ENCODE data around the gene COMMD3.

GRCh38 chr10:22368981-22369380 lies 52.8 kb downstream of the COMMD3 start:
- TF ChIP-seq CTCF (IDR thresholded peaks at IDR 0.05) (no peak), POLR2AphosphoS5 (IDR thresholded peaks at IDR 0.05; ENCODE audit: low read depth, low read length) (no peak), SIN3A (IDR thresholded peaks at IDR 0.05; ENCODE audit: borderline replicate concordance, insufficient read depth, low read depth, low read length) (no peak), TCF7L2 (IDR thresholded peaks at IDR 0.05; ENCODE audit: low read depth, low read length) (no peak), REST (IDR thresholded peaks at IDR 0.05; ENCODE audit: insufficient read depth in 1 of 2, low read depth in 2 of 2, low read length in 1 of 2) (no peak)
